ENCODE data around the gene XCR1. TPM values are rescaled to one million over a fixed set of nuclear protein-coding genes. Genes with fewer than 3 reads are reported as not detected.

XCR1 gene
- total RNA-seq, 2 donors from 2014 or later: not detected

DNA sequence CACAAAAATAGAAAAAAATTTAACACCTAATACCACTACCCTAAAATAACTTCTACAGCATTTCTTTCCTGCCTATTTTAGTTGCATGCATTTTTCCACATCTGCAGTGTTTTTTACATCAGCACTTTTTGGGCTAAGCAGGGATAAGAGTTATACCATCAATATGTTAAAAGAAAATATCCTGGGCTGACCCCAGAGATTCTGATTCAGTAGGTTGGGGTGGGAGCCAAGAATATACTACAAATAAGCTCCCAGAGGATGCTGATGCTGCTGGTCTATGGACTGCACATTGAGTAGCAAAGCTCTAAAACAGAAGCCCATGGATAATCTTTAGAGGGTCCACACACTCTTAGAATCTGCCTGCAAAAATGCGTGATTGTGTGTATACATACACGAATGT is 46.5 kb downstream of the XCR1 start:
- H3K36me3 Mint-ChIP-seq: peaks cover 43 to 73% of the 10 kb centered on the region in 2 donors
- peak overlapping the region in 1 of 2 donors; percentile 83 for H3K27ac Mint-ChIP-seq
- peaks cover 0 to 4% of the 10 kb centered on the region in 2 donors for H3K9me3 Mint-ChIP-seq
- ATAC-seq: no peak
- no peak for DNase-seq (ENCODE audit: low spot score in 2 of 2)

DNA sequence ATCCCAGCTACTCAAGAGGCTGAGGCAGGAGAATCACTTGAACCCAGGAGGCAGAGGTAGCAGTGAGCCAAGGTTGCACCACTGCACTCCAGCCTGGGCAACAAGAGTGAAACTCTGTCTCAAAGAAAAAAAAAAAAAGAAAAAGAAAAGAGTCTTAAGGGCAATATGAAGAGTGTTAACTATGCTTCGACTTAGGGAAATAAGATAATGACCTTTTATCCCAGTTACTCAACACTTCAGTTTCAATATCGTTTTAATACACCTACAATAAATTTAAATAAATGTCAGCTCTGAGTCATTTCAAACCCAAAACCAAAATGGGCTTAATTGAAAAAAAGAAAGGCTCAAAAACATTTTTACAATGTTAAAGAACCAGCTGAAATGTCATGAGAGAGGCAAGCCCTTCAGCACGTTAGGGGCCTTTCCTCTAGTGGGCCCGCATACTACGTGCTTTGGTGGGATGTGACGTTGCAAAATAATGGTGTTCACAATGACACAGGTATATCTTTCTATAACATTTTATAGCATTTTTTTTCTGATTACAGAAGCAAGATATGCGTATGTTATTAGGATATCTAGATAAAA is 47.0 kb downstream of the XCR1 start:
- Mint-ChIP-seq H3K36me3 (peaks cover 47 to 77% of the 10 kb centered on the region in 2 donors), H3K27ac (peak overlapping the region; percentile 31 to 86), H3K9me3 (peaks cover 0 to 4% of the 10 kb centered on the region in 2 donors)
- ATAC-seq (peak; percentile 42 to 44), DNase-seq (ENCODE audit: low spot score in 2 of 2) (no peak)

DNA sequence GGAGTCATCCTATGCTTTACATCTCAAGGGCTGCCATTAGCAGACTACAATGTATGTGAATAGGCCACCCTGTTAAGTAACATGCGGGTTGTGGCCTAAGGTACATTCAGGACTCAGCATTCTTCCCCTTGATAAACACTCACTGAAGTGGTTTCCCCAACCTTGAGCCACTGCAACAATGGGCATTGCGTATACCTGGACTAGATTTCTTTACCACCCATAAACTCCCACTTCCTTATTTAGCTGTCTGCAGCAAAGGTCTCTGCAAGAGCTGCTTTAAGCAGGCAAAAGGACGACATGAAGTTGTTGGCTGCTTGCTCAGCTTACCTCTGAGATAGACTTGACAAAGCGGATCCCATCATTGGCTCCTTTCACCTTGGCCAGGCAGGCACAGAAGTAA is 47.9 kb downstream of the XCR1 start:
- Mint-ChIP-seq H3K27ac (peak overlapping the region; percentile 41 to 86), H3K36me3 (peaks cover 55 to 79% of the 10 kb centered on the region in 2 donors)
- DNase-seq (ENCODE audit: low spot score in 2 of 2): no peak

DNA sequence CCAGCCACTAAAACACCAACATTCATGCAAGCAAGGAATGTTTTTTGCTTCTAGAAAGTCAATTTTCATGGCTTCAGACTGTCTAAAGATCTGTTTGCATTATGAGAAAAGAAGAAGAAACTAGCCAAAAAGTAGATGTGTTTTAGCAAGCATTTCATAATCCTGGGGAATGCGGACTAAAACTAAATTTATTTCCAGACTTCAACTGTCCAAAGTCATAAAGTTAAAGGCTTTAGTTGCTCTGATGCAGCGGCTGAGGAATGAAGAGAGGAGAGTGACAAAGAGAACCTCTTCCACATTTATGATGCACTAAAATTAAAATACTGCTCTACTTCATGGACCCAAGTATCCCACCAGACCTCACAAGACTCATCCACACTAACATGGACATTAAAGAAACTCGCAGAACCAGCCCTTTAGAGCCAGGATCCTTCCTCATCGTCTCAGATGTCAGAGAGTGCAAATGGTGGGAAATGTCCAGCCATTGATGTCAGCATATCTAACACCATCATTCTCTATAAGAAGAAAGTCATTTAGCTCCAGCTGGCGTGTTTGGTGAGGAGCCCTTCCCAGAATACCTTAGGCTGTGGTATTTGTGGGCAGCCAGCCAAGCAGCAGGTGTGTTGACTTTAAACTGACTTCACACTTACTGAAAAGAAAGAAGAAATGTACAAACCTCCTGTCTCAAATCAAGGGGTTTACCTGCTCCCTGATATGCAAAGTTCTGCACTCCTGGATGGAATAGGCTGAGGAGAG is 49.1 kb downstream of the XCR1 start:
- Mint-ChIP-seq H3K27ac (peak overlapping the region; percentile 50 to 86), H3K36me3 (peaks cover 48 to 74% of the 10 kb centered on the region in 2 donors), H3K9me3 (peaks cover 0 to 4% of the 10 kb centered on the region in 2 donors)
- DNase-seq (ENCODE audit: low spot score in 2 of 2): peak; percentile 67 to 69
- ATAC-seq: peak; percentile 43 to 74

More for the DNA sequence above, 47.9 kb downstream of the XCR1 start:
- H3K9me3 Mint-ChIP-seq: peaks cover 0 to 4% of the 10 kb centered on the region in 2 donors
- ATAC-seq: no peak

DNA sequence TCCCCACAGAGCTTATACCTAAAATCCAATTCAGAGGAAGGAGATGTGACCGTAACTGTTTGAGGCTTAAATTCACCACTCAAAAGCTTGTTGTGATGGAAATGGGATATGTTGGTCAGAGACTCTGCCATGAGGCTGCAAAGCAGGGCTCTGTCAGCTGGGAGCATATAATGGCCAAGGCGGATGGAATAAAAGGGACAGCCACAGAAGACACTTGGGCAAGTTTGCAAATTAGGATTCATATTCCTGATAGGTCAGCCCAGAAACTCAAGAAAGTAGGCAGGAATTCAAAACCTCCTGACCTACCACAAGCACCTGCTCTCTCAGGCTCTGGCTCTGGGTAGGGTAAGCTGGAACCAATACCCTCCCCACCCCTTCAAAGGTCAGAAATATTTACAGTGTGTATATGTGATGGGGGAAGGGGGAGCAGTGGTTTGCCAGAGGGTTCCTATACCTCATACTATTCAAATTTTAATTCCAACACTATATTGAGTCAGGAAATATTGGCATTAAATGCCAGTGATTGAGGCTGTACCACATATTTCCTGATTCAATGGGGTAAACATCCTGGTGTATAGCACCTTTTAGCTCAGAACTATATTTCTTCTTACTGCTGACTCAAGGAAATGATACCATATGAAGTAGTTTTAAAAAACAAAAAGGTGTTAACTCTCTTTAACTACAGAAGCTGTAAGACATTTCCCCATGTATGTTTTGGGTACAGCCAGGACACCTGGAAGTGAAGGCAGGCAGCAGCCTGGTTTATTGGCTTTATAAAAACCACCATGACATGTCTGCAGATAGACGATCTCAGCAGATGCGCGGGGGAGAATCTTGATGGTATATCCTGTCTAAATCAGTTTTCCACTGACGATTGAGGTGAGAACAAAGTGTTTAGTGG is 50.8 kb downstream of the XCR1 start:
- peak overlapping the region in 1 of 2 donors; percentile 83 for H3K27ac Mint-ChIP-seq
- ATAC-seq (peak; percentile 11 to 21), DNase-seq (ENCODE audit: low spot score in 2 of 2) (no peak)
- peaks cover 0 to 4% of the 10 kb centered on the region in 2 donors for H3K9me3 Mint-ChIP-seq
- H3K36me3 Mint-ChIP-seq: peaks cover 44 to 79% of the 10 kb centered on the region in 2 donors

DNA sequence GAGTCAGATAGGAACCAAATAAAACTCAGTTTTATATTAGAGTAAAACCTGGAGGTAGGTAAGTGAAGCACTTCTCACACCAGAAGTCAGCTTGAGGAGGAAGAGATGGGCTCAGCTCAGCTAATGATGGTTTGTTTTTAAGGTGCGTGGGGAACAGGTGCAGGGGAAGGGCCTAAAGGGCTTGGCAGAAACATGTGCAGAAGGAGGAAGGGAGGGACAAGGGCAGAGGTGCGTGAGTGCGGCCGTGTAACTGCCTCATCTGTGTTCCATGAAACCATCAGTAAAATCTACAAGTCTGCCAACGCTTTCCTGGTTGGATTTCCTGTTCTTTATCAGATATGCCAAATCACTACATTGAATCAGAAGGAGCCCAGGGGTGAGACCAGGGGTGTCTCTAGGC is 51.6 kb downstream of the XCR1 start:
- peak overlapping the region; percentile 58 to 83 for H3K27ac Mint-ChIP-seq
- DNase-seq (ENCODE audit: low spot score in 2 of 2) (no peak), ATAC-seq (peak in 1 of 2 donors; percentile 25)
- H3K36me3 Mint-ChIP-seq: peaks cover 45 to 80% of the 10 kb centered on the region in 2 donors
- peaks cover 0 to 4% of the 10 kb centered on the region in 2 donors for H3K9me3 Mint-ChIP-seq

DNA sequence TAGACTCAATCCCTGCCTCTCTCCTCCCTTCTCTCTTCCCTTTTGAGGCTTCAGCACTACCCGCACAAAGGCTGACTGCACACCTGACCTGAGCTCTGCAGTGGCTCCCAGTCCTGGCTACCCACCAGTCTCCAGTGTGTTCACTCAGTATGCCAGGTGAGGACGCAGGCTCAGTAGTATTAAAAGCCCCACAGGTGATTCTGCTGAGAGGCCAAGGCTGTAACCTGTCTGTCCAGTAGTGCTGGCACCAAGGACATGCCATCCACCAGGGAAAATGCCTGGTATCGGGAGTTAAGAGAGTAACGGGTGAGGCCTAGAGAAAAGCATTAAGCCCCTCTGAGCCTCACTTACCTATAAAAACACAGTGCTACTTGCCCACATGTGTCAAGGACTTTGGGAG is 52.6 kb downstream of the XCR1 start:
- H3K9me3 Mint-ChIP-seq: peaks cover 0 to 4% of the 10 kb centered on the region in 2 donors
- ATAC-seq (no peak), DNase-seq (ENCODE audit: low spot score in 2 of 2) (no peak)
- H3K27ac Mint-ChIP-seq: peak overlapping the region in 1 of 2 donors; percentile 18
- H3K36me3 Mint-ChIP-seq: peaks cover 50 to 74% of the 10 kb centered on the region in 2 donors

DNA sequence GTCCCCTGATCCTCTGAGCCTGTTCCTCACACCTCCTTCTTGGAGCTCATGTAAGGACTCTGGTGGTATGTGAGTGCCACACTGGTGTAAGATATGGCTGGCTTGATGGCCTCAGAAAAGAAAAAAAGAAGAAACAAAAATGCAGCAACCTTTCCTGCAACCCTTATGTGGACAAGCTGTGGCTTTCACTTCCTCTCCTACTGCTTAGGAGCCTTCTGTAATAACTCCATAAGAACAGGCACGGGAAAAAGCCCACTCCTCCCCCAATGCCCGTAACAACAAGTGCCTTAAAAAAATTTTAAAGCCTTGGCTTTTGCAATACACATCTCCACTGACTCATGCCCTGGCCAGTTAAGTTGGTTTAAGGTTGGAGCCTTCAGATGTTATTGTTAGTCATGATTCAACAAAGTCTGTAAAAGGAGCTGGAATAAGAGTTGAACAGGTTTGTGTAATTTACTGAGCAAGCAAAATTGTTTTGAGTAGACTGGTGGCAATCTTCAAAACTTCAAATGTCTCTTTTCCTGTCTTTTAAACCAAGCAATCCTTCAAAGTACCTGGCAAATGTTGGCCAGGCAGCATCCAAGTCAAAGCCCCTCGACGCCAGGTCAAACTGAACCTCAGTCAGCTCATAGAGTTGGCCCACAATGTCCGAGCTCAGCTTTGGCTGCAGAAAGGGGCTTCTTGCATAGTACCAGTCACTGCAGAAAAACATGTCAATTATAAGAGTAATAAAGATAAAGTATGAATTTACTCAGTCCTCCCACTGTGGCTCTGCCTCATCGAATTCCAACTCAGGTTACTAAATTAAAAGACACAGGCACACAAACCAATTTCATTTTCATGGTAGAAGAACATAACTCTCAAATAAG is 54.5 kb downstream of the XCR1 start:
- H3K9me3 Mint-ChIP-seq: no peaks in the 10 kb centered on the region
- no peak overlapping the region for H3K27ac Mint-ChIP-seq
- DNase-seq (ENCODE audit: low spot score in 2 of 2) (no peak), ATAC-seq (peak; percentile 49 to 72)
- peaks cover 42 to 72% of the 10 kb centered on the region in 2 donors for H3K36me3 Mint-ChIP-seq

DNA sequence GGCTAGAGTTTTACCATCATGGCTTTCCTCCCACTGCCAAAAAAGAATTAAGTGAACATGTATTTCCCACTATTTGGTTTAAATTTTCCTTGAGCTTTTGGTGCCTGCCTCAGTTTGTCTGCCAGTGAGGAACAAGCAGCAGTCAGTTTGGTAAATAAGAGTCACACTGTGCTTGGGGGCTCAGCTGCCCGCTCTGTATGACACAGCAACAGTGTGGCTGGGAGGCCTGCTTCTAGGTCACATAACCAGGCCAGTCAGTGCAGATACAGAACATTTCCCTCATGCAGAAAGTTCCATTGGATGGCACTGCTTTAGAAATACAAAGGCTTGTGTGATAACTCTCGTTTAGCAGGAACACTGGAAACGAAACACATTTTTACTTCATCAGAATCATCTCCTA is 57.3 kb downstream of the XCR1 start:
- Mint-ChIP-seq H3K36me3 (peaks cover 45 to 70% of the 10 kb centered on the region in 2 donors), H3K27ac (no peak overlapping the region), H3K9me3 (no peaks in the 10 kb centered on the region)
- no peak for ATAC-seq
- no peak for DNase-seq (ENCODE audit: low spot score in 2 of 2)

DNA sequence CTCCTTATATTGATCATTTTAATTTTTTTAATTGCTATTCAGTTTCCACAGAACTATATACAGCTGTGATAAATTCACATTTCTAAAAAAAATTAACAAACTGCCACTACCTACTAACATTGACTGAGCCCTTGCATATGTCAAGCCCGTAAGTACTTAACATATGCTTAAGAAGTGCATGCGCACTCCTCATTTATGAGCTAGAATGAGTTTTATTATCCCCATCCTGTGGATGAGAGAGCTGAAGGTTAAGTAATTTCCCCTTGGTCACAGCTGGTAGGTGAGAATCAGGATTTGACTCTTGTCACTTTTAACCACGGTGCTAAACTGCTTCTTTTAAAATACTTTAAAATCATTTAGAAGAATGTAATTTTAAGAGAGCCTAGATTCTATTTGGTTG is 58.2 kb downstream of the XCR1 start:
- no peaks in the 10 kb centered on the region for H3K9me3 Mint-ChIP-seq
- no peak for DNase-seq (ENCODE audit: low spot score in 2 of 2)
- H3K27ac Mint-ChIP-seq: peak overlapping the region in 1 of 2 donors; percentile 9
- peaks cover 49 to 69% of the 10 kb centered on the region in 2 donors for H3K36me3 Mint-ChIP-seq
- ATAC-seq: no peak

DNA sequence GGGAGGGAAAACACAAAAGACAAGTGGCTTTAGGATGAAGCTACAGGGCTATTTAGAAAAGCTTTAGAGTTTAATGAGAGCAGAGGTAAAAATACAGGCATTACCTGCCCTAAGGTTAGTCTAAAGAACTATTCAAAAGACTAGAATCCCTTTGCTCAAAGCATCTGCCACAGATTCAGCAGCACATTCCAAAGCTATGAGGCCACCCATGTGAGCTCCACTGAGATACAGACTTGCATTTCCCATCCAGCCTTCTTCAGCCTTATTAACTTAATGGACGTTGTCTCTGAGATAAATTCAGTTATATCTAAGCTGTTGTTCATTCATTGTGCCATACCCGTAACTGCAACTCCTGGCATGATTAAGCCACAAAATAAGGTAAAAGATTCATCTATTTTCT is 58.6 kb downstream of the XCR1 start:
- DNase-seq (ENCODE audit: low spot score in 2 of 2) (no peak), ATAC-seq (no peak)
- peaks cover 49 to 71% of the 10 kb centered on the region in 2 donors for H3K36me3 Mint-ChIP-seq
- H3K27ac Mint-ChIP-seq: no peak overlapping the region
- no peaks in the 10 kb centered on the region for H3K9me3 Mint-ChIP-seq

DNA sequence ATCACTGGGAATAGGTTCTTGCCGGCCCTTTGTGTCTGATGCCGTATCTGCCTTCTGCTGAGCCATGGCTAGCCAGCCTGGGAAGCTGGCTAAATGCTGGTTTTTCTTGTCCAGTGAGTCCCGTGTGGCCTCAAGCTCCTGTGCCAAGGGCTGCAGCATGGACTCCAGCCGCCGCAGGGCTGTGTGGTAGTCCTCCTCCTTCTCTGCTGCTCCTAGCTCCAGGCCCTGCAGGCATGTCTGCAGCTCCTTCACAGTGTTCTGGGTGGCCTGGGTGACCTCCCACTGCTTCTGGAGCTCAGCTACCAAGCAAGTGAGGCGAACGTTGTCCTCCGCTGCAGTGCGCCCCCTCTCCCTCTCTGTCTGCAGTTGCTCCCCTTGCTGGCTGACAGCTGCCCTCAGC is 59.1 kb downstream of the XCR1 start:
- no peak overlapping the region for H3K27ac Mint-ChIP-seq
- DNase-seq (ENCODE audit: low spot score in 2 of 2): no peak
- no peak for ATAC-seq
- H3K36me3 Mint-ChIP-seq: peaks cover 55 to 72% of the 10 kb centered on the region in 2 donors
- H3K9me3 Mint-ChIP-seq: no peaks in the 10 kb centered on the region

DNA sequence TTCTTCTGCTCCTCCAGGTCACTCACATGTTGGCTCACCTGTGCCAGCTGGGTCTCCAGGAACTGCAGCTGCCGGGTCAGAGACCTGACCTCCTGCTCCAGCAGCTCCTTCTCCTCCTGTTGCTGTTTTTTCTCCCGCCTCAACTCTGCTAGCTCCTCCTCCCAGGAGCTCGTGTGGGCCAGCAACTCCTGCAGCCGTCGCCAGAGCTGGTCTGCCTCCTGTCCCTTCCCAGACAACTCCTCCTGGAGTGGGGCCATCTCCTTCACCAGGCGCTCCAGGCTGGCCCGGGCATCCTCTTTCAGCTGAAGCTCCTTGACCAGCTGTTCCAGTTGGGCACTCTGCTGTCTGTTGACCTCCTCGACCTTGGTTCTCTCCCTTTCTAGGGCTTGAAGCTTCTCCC is 59.6 kb downstream of the XCR1 start:
- Mint-ChIP-seq H3K36me3 (peaks cover 59 to 72% of the 10 kb centered on the region in 2 donors), H3K27ac (no peak overlapping the region), H3K9me3 (no peaks in the 10 kb centered on the region)
- DNase-seq (ENCODE audit: low spot score in 2 of 2) (no peak), ATAC-seq (no peak)

Data from activated naive CD4-positive, alpha-beta T cell treated with anti-CD3 and anti-CD28 coated beads, Interleukin-2, amount 50 U/mL, for 72 hours (primary cell).